Renal pelvis (tissue), 4 donors: ENCODE measurements around the gene HEATR1. TPM values are rescaled to one million over a fixed set of nuclear protein-coding genes. Genes with fewer than 3 reads are reported as not detected.

Experiments
- DNase-seq: peaks from one replicate; pipeline ENCODE4 v3.0.0-alpha.2; 2013
- polyA plus RNA-seq, 3 donors: library from polyadenylated mRNA; unstranded; fragments of 120-200 nt; gene quantifications; one replicate each; pipeline ENCODE4 v1.2.1, GENCODE V29; 2013; ENCODE audit not compliant: insufficient read length in 3 of 3

HEATR1 gene
- polyA plus RNA-seq, 3 donors = 24.7 to 35.2 (median 34.5) TPM

GRCh38 chr1:236541710-236542109 lies 62.6 kb downstream of the HEATR1 start:
- no peak for DNase-seq

DNA sequence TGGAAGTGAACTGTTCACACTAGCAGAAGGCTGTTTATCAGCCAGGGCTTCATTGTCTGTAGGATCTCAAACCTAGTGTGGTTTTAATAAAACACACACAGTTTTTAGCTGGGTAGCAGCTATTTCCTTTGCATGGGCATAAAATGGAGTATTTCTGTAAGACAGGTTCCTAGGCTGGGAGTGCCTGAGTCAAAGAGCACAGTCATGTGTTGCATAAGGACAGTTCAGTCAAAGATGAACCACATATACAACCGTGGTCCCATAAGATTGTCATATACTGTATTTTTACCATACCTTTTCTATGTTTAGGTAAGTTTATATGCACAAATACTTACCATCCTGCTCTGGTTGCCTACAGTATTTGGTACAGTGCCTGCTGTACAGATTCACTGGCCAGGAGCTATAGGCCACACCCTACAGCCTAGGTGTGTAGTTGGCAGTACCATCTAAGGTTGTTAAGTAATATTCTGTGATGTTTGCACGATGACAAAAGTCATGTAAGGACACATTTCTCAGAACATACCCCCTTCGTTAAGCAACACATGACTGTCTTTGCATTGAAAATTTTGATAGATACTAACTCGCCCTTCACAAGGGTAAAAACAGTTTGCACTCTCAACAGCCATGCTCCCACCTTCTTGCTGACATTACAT lies 63.4 kb downstream of the HEATR1 start:
- DNase-seq = no peak

DNA sequence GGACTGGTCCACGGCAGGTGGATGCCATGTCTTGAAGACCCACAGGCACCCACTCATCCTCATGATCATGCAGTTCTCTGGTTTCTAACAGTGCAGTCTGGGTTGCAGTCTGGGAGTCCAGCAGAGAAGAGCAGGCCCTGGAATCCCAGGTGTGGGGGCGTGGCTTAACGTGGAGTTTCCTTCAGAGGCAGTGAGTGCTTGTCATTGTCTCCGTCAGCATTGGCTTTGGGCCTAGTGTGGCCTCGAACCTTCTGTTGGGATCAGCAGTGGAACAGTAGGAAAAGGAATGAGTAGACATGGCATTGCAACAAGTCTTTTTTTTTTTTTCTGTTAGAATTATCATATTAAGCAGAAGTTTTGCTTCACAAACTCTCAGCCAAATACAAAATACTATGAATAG lies 67.8 kb downstream of the HEATR1 start:
- no peak for DNase-seq

DNA sequence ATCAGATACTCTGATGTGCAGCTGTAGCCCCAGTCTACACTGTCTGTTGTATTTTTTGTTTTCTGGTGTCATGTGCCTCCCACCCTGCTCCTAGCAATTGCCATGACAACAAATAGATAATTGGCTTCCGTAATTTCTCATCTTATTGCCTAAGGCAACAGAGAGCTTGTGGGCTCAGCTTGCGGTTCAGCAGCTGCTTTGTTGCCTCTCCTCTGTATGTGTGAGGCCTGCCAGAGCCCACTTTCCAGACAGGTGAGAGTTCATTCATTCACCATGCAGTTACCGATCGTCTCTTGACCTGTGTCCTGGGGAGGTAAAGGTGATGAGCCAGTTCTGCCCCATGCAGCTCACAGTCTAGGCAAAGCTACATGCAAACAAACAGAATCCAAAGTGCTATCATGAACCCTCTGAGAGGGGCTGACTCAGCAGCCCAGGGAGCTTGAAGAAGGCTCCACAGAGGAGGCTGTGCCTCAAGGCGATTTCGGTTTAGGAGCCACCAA lies 68.6 kb downstream of the HEATR1 start:
- DNase-seq = no peak

DNA sequence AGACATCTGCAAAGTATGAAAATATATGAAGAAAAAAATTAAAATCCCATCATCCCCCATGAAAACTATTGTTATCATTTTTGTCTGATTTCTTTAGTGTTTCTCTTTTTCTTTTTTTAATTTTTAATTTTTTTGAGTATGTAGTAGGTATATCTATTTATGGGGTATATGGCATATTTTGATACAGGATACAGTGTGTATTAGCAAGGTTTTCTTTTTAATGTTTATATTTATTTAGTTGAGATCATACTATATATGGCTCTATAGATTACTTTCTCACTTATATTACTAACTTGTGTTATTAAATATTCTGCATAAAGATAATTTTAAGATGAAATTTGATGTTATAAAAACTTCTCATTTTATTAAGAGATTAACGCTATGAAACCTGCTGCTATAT lies 69.1 kb downstream of the HEATR1 start:
- DNase-seq = no peak

- no peak for DNase-seq
Observed at GRCh38 chr1:236534151-236534651, 70.1 kb downstream of the HEATR1 start.

- DNase-seq = no peak
Observed at GRCh38 chr1:236532850-236533249, 71.5 kb downstream of the HEATR1 start.

GRCh38 chr1:236530959-236531358 lies 73.4 kb downstream of the HEATR1 start:
- DNase-seq = no peak

DNA sequence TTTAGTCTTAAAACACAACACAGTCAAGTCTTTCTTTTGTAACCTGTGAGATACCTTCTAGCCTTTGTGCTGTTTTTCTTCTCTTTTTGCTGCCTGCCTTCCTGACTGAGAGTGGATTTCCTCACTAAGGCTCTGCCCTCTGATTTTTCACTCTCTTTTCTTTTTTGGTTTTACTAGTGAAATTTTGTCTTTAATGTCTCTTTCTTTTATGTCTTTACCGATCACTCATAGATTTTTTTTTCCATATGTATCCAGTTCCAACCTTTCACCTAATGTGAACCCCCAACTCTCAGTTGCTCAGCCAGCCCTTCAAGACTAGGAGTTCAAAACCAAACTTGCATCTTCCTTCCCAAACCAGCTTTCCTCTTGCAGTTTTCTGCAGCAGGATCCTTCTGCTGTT lies 74.0 kb downstream of the HEATR1 start:
- no peak for DNase-seq

- no peak for DNase-seq
Observed at GRCh38 chr1:236526079-236526478, 78.2 kb downstream of the HEATR1 start.

GRCh38 chr1:236524895-236525184 lies 79.5 kb downstream of the HEATR1 start:
- no peak for DNase-seq

- DNase-seq = peak; percentile 73
Observed at GRCh38 chr1:236524142-236524894, 80.0 kb downstream of the HEATR1 start.

DNA sequence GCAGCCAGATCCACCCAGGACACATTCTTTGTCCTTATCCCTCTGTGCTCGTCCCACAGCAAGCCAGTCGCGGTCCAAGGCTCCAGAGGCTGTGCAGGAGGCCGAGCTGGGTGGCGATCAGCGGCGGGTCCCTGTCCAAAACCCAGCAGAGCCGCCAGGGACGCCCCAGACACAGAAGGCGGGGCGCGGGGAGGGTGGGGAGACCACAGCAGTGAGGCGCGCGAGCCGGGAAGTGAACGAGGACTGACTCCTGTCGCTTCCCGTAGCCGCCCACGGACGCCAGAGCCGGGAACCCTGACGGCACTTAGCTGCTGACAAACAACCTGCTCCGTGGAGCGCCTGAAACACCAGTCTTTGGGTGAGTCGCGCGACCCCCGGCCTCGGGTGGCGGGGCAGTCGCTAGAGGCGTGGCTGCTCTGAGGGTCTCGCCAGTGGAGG lies 80.6 kb downstream of the HEATR1 start, which contains the start of gene LGALS8:
TSS of gene LGALS8 (plus strand) at position 279 of the 438 bp plus-strand sequence. CDS start 2,089 bp downstream, outside the sequence.
- peak; percentile 84 for DNase-seq

GRCh38 chr1:236522937-236523703 lies 81.2 kb downstream of the HEATR1 start:
- no peak for DNase-seq

DNA sequence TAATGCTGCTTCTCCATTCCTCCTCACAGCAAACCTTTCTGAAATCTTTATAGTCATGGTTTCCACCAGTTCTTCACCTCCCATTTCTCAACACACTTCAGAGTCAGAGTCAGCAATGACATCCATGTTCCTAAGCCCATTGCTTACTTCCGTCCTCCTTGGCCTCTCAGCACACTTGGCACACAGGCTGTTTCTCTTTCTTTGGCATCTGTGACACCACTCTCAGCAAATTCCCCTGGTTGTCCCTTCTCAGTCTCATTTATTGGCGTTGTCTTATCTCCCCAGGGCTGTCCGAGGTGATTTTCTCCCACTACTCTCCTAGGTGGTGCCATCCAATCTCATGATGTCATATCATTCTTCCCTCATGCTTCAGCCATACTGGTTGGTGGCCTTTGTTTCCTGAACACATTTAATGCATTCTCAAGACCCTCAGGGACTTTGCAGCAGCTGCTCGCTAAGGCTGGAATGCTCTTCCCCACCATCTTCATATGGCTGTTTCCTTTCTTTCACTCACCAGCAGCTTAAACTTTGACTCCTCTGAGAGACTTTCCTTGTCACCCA lies 83.8 kb downstream of the HEATR1 start:
- DNase-seq = no peak

DNA sequence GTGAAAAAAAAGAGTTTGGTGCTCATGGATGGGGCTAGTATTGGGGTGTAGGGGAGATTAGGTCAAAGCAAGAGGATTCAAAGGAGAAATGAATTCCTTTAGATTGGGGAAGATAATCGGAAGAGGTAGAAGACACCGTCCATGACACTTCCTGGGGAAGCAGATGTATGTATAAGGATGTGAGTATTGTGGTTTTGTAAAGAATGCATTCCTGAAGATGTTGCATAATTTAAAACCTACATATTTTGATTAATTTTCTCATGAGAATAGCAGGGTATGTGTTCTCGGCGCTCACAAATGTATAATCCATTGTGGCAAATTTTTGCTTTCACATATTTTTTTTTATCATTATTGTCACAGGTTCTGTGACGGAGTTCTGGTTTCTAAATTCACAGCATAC lies 86.0 kb downstream of the HEATR1 start:
- DNase-seq = no peak

DNA sequence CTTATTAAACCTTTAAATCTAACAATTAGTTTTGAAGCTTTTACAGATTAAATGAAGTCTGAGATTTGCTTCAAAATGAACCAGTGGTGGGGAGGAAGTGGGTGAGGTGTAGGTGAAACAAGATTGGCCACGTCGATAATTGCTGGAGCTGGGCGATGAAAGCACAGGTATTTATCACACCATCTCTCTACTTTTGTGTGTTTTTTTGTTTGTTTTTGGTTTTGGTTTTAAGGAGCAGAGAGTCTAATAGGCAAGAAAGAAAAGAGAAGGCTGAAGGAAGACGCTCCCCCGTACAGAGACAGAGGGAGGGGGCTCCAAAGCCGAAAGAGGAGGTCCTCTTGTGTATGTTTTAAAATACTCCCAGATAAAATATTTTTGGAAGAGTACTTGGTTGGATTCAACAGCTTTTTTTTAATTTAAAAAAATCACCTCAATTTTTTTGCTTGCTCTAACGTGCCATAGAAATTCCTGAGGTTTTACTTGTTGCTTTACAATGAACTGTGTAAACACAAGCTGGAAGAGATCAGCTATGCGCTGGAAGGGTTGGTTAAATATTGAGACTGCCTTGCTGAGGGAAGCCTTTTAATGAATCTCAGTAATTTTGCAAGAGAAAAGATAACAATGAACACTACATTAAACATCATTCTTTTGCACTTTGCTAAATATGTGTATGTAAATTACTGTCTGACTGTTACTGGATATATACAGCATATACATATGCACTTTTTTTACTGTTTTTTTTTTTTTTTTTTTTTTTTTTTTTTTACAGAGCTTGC lies 87.2 kb downstream of the HEATR1 start:
- DNase-seq = peak; percentile 61

DNA sequence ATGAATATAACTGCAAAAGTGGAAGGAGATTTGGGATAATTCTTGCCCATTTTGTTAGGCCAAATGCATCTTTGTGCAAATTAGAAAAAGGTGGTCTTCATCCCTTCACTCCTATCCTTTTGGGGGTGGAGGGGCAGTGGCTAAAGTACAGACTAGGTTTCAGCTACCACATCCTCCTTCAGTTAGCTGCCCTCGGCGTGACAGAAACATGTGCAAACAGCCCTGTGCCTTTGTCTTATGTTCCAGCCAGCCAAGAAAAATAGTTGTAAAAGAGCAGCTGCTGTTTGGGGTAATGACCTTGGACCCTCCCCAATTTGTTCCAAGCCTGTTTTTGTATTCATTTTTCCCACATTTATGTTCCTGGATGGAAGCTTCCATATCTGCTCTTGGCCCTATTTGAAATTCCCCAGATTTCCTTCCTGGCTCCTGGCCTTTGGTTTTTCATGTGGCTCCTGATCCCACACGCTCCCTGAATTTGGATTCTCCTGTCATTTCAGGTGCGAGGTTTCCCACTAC lies 88.8 kb downstream of the HEATR1 start:
- DNase-seq = peak; percentile 34

- DNase-seq = no peak
Observed at GRCh38 chr1:236514703-236515442, 89.4 kb downstream of the HEATR1 start.

GRCh38 chr1:236511735-236512418 lies 92.4 kb downstream of the HEATR1 start:
- DNase-seq = no peak
